GM19463 (cell line): ENCODE data around the gene JOSD1.

ENCODE experiments used
- ATAC-seq: cut with Tn5 transposase; IDR thresholded peaks from one replicate; pipeline ENCODE4 v1.9.1; 2021; ENCODE audit warnings: mild to moderate bottlenecking, moderate library complexity; ENCODE audit not compliant: unreplicated experiment

Gene JOSD1

GRCh38 chr22:38733724-38734381 lies 33.1 kb upstream of the JOSD1 start:
- no peak for ATAC-seq

GRCh38 chr22:38733329-38733723 lies 32.6 kb upstream of the JOSD1 start:
- no peak for ATAC-seq

- ATAC-seq, result no peak
These were observed 31.6 kb upstream of the JOSD1 start for GRCh38 chr22:38732251-38732815.

- no peak for ATAC-seq
These were observed 31.0 kb upstream of the JOSD1 start for GRCh38 chr22:38731703-38732161.

- ATAC-seq, result no peak
These were observed 29.7 kb upstream of the JOSD1 start for GRCh38 chr22:38730411-38730871.

- no peak for ATAC-seq
These were observed 29.2 kb upstream of the JOSD1 start for GRCh38 chr22:38729946-38730345.

GRCh38 chr22:38728871-38729796 lies 28.4 kb upstream of the JOSD1 start:
- ATAC-seq, result no peak

- no peak for ATAC-seq
These were observed 27.0 kb upstream of the JOSD1 start for GRCh38 chr22:38727530-38728451.

GRCh38 chr22:38727123-38727522 lies 26.4 kb upstream of the JOSD1 start:
- no peak for ATAC-seq

- no peak for ATAC-seq
These were observed 25.3 kb upstream of the JOSD1 start for GRCh38 chr22:38725900-38726655.

GRCh38 chr22:38724926-38725571 lies 24.3 kb upstream of the JOSD1 start:
- ATAC-seq, result no peak

- ATAC-seq, result no peak
These were observed 23.4 kb upstream of the JOSD1 start for GRCh38 chr22:38724176-38724575.

GRCh38 chr22:38721551-38721950 lies 20.8 kb upstream of the JOSD1 start:
- ATAC-seq, result no peak

- no peak for ATAC-seq
These were observed 19.6 kb upstream of the JOSD1 start for GRCh38 chr22:38720350-38720749.

GRCh38 chr22:38719196-38719595 lies 18.5 kb upstream of the JOSD1 start:
- no peak for ATAC-seq

- ATAC-seq, result no peak
These were observed 17.7 kb upstream of the JOSD1 start for GRCh38 chr22:38718414-38718813.

GRCh38 chr22:38717244-38717643 lies 16.5 kb upstream of the JOSD1 start:
- no peak for ATAC-seq

- ATAC-seq, result no peak
These were observed 16.1 kb upstream of the JOSD1 start for GRCh38 chr22:38716826-38717225.

- ATAC-seq, result no peak
These were observed 15.5 kb upstream of the JOSD1 start for GRCh38 chr22:38716271-38716670.
